H54 (cell line): ENCODE data around the gene TNFSF12.

ENCODE experiments used
- DNase-seq: peaks from one replicate; pipeline ENCODE4 v3.0.0; 2011; ENCODE audit warnings: low spot score, mixed read lengths; ENCODE audit not compliant: insufficient read length
- FAIRE-seq: peaks from 3 replicates; lab custom pipeline; 2011; peaks lifted over from hg19 to GRCh38; lab: Jason Lieb, UNC
- POLR2A ChIP-seq: IDR thresholded peaks from 2 replicates; pipeline ENCODE4 v1.6.1; 2011; ENCODE audit warnings: low read depth, mild to moderate bottlenecking, low read length

Gene TNFSF12

DNA sequence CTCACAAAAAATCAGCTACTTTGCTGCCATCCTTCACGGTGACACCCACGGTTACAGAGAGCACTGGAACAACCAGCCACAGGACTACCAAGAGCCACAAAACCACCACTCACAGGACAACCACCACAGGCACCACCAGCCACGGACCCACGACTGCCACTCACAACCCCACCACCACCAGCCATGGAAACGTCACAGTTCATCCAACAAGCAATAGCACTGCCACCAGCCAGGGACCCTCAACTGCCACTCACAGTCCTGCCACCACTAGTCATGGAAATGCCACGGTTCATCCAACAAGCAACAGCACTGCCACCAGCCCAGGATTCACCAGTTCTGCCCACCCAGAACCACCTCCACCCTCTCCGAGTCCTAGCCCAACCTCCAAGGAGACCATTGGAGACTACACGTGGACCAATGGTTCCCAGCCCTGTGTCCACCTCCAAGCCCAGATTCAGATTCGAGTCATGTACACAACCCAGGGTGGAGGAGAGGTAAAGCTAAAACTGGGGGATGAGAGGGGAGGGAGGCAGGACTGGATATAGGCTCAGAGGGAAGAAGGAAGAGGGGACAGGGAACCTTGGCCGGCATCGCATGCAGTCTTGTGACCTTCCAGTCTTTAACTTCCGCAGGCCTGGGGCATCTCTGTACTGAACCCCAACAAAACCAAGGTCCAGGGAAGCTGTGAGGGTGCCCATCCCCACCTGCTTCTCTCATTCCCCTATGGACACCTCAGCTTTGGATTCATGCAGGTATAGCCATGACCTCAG lies 31.2 kb downstream of the TNFSF12 start:
- DNase-seq, result no peak
- TF ChIP-seq POLR2A, result no peak
- FAIRE-seq, result no peak

DNA sequence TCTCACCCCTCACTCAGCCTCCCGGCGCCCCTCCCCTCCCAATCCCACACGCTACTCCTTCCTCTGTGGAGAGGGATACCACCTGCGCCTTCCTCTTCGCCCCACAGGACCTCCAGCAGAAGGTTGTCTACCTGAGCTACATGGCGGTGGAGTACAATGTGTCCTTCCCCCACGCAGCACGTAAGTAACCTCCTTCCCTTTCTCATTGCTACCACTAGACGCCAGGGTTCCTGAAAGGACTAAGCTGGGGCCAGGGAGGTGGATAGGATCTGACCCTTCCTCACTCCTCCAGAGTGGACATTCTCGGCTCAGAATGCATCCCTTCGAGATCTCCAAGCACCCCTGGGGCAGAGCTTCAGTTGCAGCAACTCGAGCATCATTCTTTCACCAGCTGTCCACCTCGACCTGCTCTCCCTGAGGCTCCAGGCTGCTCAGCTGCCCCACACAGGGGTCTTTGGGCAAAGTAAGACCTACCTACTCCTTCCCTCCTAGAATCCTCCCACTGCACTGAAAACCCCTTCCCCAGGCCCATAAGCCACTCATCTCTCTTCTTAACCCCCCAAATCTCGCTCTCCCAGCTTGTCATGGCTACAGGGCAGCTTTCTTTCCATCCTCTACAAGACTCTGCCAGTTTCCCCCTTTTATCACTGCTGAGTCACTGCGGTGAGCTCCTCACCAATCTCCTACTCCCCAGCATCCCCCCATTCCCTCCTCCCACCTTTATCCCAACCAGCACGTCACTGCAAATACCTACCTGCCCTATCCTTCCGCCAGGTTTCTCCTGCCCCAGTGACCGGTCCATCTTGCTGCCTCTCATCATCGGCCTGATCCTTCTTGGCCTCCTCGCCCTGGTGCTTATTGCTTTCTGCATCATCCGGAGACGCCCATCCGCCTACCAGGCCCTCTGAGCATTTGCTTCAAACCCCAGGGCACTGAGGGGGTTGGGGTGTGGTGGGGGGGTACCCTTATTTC lies 32.0 kb downstream of the TNFSF12 start:
- TF ChIP-seq POLR2A, result 0 out of 2 replicates have a peak, but pooled peaks have one; percentile 12
- DNase-seq, result no peak
- FAIRE-seq, result no peak

GRCh38 chr17:7582396-7583252 lies 33.8 kb downstream of the TNFSF12 start:
- no peak for FAIRE-seq
- no peak for DNase-seq
- no peak for TF ChIP-seq POLR2A

DNA sequence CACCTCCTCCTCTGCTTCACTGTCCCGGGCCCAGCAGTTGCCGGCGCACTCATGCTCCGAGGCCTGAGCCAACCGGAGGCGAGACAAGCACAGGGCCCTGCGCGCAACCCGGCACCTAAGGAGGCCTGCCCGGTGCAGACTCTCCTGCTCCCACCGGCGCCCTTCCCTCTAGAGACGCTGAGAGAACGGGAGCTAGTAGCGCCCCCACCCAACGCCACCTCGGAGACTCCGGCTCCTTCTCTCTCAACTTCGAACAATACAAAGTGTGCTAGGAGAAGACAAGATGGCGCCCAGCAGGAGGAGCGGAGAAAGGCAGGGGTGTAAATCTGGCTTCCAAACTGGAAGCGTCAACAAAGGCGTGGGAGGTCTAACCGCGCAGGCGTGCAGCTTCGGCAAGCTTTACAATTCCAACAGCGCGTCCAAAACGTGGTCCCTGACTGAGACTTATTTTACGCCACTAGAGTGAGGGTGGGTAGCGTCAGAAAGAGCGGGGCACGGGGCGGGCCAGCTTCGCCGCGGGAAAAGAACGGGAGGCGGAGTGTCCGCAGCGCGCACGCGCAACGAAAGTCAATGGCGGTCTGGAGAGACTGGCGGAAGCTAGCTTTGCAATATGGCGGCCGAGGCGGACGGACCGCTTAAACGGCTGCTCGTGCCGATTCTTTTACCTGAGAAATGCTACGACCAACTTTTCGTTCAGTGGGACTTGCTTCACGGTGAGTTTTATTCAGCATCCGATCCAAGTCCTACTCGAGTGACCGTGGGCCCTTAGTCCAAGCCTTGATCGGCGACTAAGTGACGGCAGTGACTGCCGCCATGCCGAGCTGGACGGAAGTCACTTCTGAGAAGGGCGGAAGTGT lies 34.6 kb downstream of the TNFSF12 start, which contains the start of gene MPDU1:
Gene MPDU1 (plus strand): TSS at position 600 of the 857 bp plus-strand sequence. CDS start 11 bp downstream, at position 611.
- FAIRE-seq (no peak), DNase-seq (no peak)
- peak; percentile 72; the same call in 1 of the 2 replicates for TF ChIP-seq POLR2A

- FAIRE-seq (no peak), DNase-seq (no peak)
- no peak for TF ChIP-seq POLR2A
These were observed 38.0 kb downstream of the TNFSF12 start for GRCh38 chr17:7586673-7587419.

DNA sequence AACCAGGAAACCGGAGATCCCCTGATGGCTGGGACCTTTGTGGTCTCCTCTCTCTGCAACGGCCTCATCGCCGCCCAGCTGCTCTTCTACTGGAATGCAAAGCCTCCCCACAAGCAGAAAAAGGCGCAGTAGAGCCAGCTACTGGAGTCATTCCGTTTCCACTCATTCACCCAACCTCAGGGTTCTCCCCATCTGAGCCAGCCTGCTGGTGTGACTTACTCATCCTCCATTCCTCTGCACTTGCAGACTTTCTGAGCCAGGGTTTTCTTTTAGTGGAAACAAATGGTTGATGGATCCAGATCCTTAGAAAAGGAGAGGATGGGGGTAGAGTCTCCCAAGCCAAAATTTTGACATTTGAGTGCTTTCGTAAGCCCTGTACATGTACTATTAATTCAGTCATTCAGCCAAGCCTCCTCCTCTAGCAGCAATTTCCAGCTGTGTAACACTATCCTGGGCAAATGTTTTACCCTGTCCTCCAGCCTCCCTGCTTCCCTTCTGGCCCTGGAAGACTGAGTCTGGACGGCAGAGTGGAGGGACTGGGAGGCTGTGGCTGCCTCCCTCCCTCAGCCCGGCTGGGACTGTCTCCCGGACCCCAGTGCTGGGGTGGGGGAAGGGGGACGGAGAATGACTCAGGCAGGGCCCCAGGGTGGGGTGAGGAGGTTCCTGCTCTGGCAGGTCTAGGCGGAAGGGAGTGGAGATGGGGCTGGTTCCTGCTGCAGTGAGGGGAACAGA lies 38.7 kb downstream of the TNFSF12 start:
- peak; percentile 64 for DNase-seq
- no peak for TF ChIP-seq POLR2A
- no peak for FAIRE-seq

GRCh38 chr17:7588553-7589203 lies 39.8 kb downstream of the TNFSF12 start:
- FAIRE-seq (no peak), DNase-seq (no peak)
- TF ChIP-seq POLR2A, result no peak

- no peak for DNase-seq
- TF ChIP-seq POLR2A, result no peak
- no peak for FAIRE-seq
These were observed 40.5 kb downstream of the TNFSF12 start for GRCh38 chr17:7589204-7589868.

- FAIRE-seq (no peak), DNase-seq (peak; percentile 55)
- no peak for TF ChIP-seq POLR2A
These were observed 41.2 kb downstream of the TNFSF12 start, which contains the start of gene SOX15 for GRCh38 chr17:7589891-7590691. SOX15 (minus strand) TSS chr17:7590094; CDS start chr17:7589676, 418 bp downstream.

- TF ChIP-seq POLR2A, result no peak
These were observed 41.9 kb downstream of the TNFSF12 start for GRCh38 chr17:7590743-7591142.

More at GRCh38 chr17:7590743-7591142, 41.9 kb downstream of the TNFSF12 start:
- DNase-seq, result no peak
- no peak for FAIRE-seq
